ENCODE measurements around the gene FAAP100.

Gene FAAP100

GRCh38 chr17:81526662-81527571 lies 25.2 kb downstream of the FAAP100 start:
- no peak overlapping the region for H3K4me3 ChIP-seq (ENCODE audit: low read depth in 1 of 5, low read length in 5 of 5)
- H3K9me3 ChIP-seq (ENCODE audit: control insufficient read depth in 5 of 5, low read length in 5 of 5): no peaks in the 10 kb centered on the region
- no peak overlapping the region for H3K9ac ChIP-seq (ENCODE audit: low read length in 5 of 5)
- H3K27me3 ChIP-seq (ENCODE audit: control insufficient read depth in 5 of 5, insufficient read depth in 4 of 5, low read length in 5 of 5): peaks cover 21 to 60% (median 57%) of the 10 kb centered on the region in 5 donors
- no peak overlapping the region for H3K27ac ChIP-seq (ENCODE audit: low read depth, low read length)
- no peaks in the 10 kb centered on the region for H3K36me3 ChIP-seq (ENCODE audit: control insufficient read depth in 5 of 5, insufficient read depth in 5 of 5, low read length in 5 of 5)
- H3K4me1 ChIP-seq (ENCODE audit: control insufficient read depth in 5 of 5, insufficient read depth in 5 of 5, low read length in 5 of 5): peaks cover 0 to 17% (median 4%) of the 10 kb centered on the region in 5 donors

- Histone ChIP-seq H3K9ac (ENCODE audit: low read length in 5 of 5) (no peak overlapping the region), H3K4me1 (ENCODE audit: control insufficient read depth in 5 of 5, insufficient read depth in 5 of 5, low read length in 5 of 5) (peaks cover 0 to 17% (median 5%) of the 10 kb centered on the region in 5 donors), H3K27me3 (ENCODE audit: control insufficient read depth in 5 of 5, insufficient read depth in 4 of 5, low read length in 5 of 5) (peaks cover 25 to 71% (median 59%) of the 10 kb centered on the region in 5 donors), H3K27ac (ENCODE audit: low read depth, low read length) (no peak overlapping the region), H3K36me3 (ENCODE audit: control insufficient read depth in 5 of 5, insufficient read depth in 5 of 5, low read length in 5 of 5) (no peaks in the 10 kb centered on the region), H3K4me3 (ENCODE audit: low read depth in 1 of 5, low read length in 5 of 5) (no peak overlapping the region), H3K9me3 (ENCODE audit: control insufficient read depth in 5 of 5, low read length in 5 of 5) (no peaks in the 10 kb centered on the region)
Observed at GRCh38 chr17:81524865-81525159, 27.3 kb downstream of the FAAP100 start.

- Histone ChIP-seq H3K27ac (ENCODE audit: low read depth, low read length) (no peak overlapping the region), H3K9ac (ENCODE audit: low read length in 5 of 5) (no peak overlapping the region), H3K27me3 (ENCODE audit: control insufficient read depth in 5 of 5, insufficient read depth in 4 of 5, low read length in 5 of 5) (peaks cover 30 to 75% (median 63%) of the 10 kb centered on the region in 5 donors), H3K4me1 (ENCODE audit: control insufficient read depth in 5 of 5, insufficient read depth in 5 of 5, low read length in 5 of 5) (peaks cover 0 to 22% (median 11%) of the 10 kb centered on the region in 5 donors), H3K9me3 (ENCODE audit: control insufficient read depth in 5 of 5, low read length in 5 of 5) (no peaks in the 10 kb centered on the region), H3K36me3 (ENCODE audit: control insufficient read depth in 5 of 5, insufficient read depth in 5 of 5, low read length in 5 of 5) (no peaks in the 10 kb centered on the region), H3K4me3 (ENCODE audit: low read depth in 1 of 5, low read length in 5 of 5) (no peak overlapping the region)
Observed at GRCh38 chr17:81524039-81524864, 27.9 kb downstream of the FAAP100 start.

GRCh38 chr17:81523402-81524038 lies 28.6 kb downstream of the FAAP100 start:
- Histone ChIP-seq H3K27ac (ENCODE audit: low read depth, low read length) (no peak overlapping the region), H3K4me3 (ENCODE audit: low read depth in 1 of 5, low read length in 5 of 5) (no peak overlapping the region), H3K4me1 (ENCODE audit: control insufficient read depth in 5 of 5, insufficient read depth in 5 of 5, low read length in 5 of 5) (peaks cover 1 to 30% (median 18%) of the 10 kb centered on the region in 5 donors), H3K27me3 (ENCODE audit: control insufficient read depth in 5 of 5, insufficient read depth in 4 of 5, low read length in 5 of 5) (peaks cover 37 to 75% (median 60%) of the 10 kb centered on the region in 5 donors), H3K9me3 (ENCODE audit: control insufficient read depth in 5 of 5, low read length in 5 of 5) (no peaks in the 10 kb centered on the region), H3K9ac (ENCODE audit: low read length in 5 of 5) (no peak overlapping the region), H3K36me3 (ENCODE audit: control insufficient read depth in 5 of 5, insufficient read depth in 5 of 5, low read length in 5 of 5) (no peaks in the 10 kb centered on the region)

GRCh38 chr17:81522491-81523401 lies 29.4 kb downstream of the FAAP100 start:
- Histone ChIP-seq H3K27me3 (ENCODE audit: control insufficient read depth in 5 of 5, insufficient read depth in 4 of 5, low read length in 5 of 5) (peaks cover 37 to 79% (median 60%) of the 10 kb centered on the region in 5 donors), H3K9ac (ENCODE audit: low read length in 5 of 5) (no peak overlapping the region), H3K9me3 (ENCODE audit: control insufficient read depth in 5 of 5, low read length in 5 of 5) (no peaks in the 10 kb centered on the region), H3K4me1 (ENCODE audit: control insufficient read depth in 5 of 5, insufficient read depth in 5 of 5, low read length in 5 of 5) (peaks cover 2 to 34% (median 23%) of the 10 kb centered on the region in 5 donors), H3K4me3 (ENCODE audit: low read depth in 1 of 5, low read length in 5 of 5) (no peak overlapping the region), H3K36me3 (ENCODE audit: control insufficient read depth in 5 of 5, insufficient read depth in 5 of 5, low read length in 5 of 5) (no peaks in the 10 kb centered on the region), H3K27ac (ENCODE audit: low read depth, low read length) (no peak overlapping the region)

- Histone ChIP-seq H3K9me3 (ENCODE audit: control insufficient read depth in 5 of 5, low read length in 5 of 5) (no peaks in the 10 kb centered on the region), H3K4me3 (ENCODE audit: low read depth in 1 of 5, low read length in 5 of 5) (no peak overlapping the region), H3K9ac (ENCODE audit: low read length in 5 of 5) (no peak overlapping the region), H3K36me3 (ENCODE audit: control insufficient read depth in 5 of 5, insufficient read depth in 5 of 5, low read length in 5 of 5) (no peaks in the 10 kb centered on the region), H3K4me1 (ENCODE audit: control insufficient read depth in 5 of 5, insufficient read depth in 5 of 5, low read length in 5 of 5) (peaks cover 2 to 48% (median 42%) of the 10 kb centered on the region in 5 donors), H3K27me3 (ENCODE audit: control insufficient read depth in 5 of 5, insufficient read depth in 4 of 5, low read length in 5 of 5) (peaks cover 30 to 59% (median 39%) of the 10 kb centered on the region in 5 donors), H3K27ac (ENCODE audit: low read depth, low read length) (no peak overlapping the region)
Observed at GRCh38 chr17:81520021-81520901, 31.9 kb downstream of the FAAP100 start.

GRCh38 chr17:81519284-81520020 lies 32.7 kb downstream of the FAAP100 start:
- Histone ChIP-seq H3K27me3 (ENCODE audit: control insufficient read depth in 5 of 5, insufficient read depth in 4 of 5, low read length in 5 of 5) (peaks cover 26 to 53% (median 33%) of the 10 kb centered on the region in 5 donors), H3K4me1 (ENCODE audit: control insufficient read depth in 5 of 5, insufficient read depth in 5 of 5, low read length in 5 of 5) (peaks cover 2 to 51% (median 44%) of the 10 kb centered on the region in 5 donors), H3K27ac (ENCODE audit: low read depth, low read length) (no peak overlapping the region), H3K4me3 (ENCODE audit: low read depth in 1 of 5, low read length in 5 of 5) (peak overlapping the region in 4 of 5 donors; percentile 0 to 63 (median 27)), H3K9me3 (ENCODE audit: control insufficient read depth in 5 of 5, low read length in 5 of 5) (no peaks in the 10 kb centered on the region), H3K36me3 (ENCODE audit: control insufficient read depth in 5 of 5, insufficient read depth in 5 of 5, low read length in 5 of 5) (no peaks in the 10 kb centered on the region), H3K9ac (ENCODE audit: low read length in 5 of 5) (peak overlapping the region in 2 of 5 donors; percentile 30 to 52)

GRCh38 chr17:81518785-81519283 lies 33.3 kb downstream of the FAAP100 start:
- Histone ChIP-seq H3K27ac (ENCODE audit: low read depth, low read length) (no peak overlapping the region), H3K4me3 (ENCODE audit: low read depth in 1 of 5, low read length in 5 of 5) (peak overlapping the region in 4 of 5 donors; percentile 0 to 63 (median 48)), H3K27me3 (ENCODE audit: control insufficient read depth in 5 of 5, insufficient read depth in 4 of 5, low read length in 5 of 5) (peaks cover 20 to 47% (median 27%) of the 10 kb centered on the region in 5 donors), H3K9me3 (ENCODE audit: control insufficient read depth in 5 of 5, low read length in 5 of 5) (no peaks in the 10 kb centered on the region), H3K4me1 (ENCODE audit: control insufficient read depth in 5 of 5, insufficient read depth in 5 of 5, low read length in 5 of 5) (peaks cover 2 to 54% (median 49%) of the 10 kb centered on the region in 5 donors), H3K9ac (ENCODE audit: low read length in 5 of 5) (no peak overlapping the region), H3K36me3 (ENCODE audit: control insufficient read depth in 5 of 5, insufficient read depth in 5 of 5, low read length in 5 of 5) (no peaks in the 10 kb centered on the region)
